Activated CD4-positive, CD25-positive, alpha-beta regulatory T cell treated with anti-CD3 and anti-CD28 coated beads, Interleukin-2, amount 50 U/mL, for 16 hours (primary cell): ENCODE results near the gene CLDN24.

Experiments
- DNase-seq: peaks from one replicate; pipeline ENCODE4 v3.0.0-alpha.2; 2020; ENCODE audit warnings: low read depth, low spot score

The CLDN24 gene

DNA sequence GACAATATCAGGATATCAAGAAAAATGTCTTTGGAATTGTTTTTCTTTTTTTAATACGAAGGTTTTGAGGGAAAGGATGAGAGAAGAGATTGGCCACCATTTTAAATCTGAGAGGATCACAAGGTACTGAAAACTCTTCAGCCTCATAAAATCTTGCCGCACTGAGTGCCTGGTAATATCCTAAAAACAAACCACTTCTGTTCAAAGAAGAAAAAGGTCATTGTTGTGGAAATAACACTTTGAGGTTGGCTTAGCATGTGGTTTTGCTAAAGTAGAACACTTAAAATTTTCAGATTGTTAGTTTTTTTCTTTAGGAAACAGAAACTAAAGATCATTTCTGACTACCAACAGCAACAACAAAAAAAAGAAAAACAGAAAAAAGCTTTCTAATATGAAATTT is 1.1 kb downstream of the CLDN24 start:
- DNase-seq, result no peak

DNA sequence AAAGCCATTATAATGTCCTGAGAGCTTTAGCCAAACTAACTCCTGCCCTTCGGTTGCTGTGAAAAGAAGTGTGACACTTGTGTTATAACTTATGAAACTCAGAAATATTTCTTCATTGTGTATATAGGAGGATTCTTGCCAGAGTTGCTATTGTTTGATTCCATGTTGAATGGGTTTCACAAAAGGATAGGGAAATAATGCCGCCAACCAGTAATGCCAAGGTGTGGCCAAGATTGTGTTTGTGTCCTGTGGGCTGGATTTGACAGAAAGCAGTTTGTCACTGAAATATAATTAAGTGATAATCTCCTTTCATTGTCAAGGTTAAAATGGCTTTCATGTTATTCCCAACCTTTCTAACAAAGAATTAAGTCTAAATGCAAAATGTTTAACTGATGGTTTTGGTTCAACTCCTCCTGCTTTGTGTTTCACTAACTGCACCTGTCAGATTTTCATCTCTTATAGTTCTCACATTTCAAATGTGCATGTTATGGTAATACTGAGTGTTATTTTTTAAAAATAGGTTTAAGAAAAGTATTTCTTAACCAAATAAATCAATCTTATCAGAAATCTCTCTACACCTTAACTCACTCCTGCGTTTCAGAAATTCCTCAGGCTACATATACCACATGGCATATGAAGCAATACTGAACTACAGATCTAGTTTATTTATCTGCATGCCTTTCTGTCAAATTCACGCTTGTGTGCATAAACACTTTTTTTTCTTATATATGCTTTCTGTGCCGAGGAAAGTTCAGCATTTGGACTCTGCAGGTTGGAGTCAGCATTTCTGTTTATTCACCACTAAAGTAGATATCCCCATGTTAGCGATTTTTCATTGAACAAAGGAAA is 1.8 kb downstream of the CLDN24 start, which contains the start of gene CLDN22:
CLDN22 (minus strand) TSS at position 66 of the 849 bp plus-strand sequence; CDS start at position 8, 58 bp downstream.
- no peak for DNase-seq

- DNase-seq, result no peak
Observed at GRCh38 chr4:183318656-183319055, 3.6 kb downstream of the CLDN24 start.

- DNase-seq, result no peak
Observed at GRCh38 chr4:183314806-183315205, 7.4 kb downstream of the CLDN24 start.

- no peak for DNase-seq
Observed at GRCh38 chr4:183314336-183314735, 7.9 kb downstream of the CLDN24 start.

- DNase-seq, result no peak
Observed at GRCh38 chr4:183312841-183313240, 9.4 kb downstream of the CLDN24 start.

DNA sequence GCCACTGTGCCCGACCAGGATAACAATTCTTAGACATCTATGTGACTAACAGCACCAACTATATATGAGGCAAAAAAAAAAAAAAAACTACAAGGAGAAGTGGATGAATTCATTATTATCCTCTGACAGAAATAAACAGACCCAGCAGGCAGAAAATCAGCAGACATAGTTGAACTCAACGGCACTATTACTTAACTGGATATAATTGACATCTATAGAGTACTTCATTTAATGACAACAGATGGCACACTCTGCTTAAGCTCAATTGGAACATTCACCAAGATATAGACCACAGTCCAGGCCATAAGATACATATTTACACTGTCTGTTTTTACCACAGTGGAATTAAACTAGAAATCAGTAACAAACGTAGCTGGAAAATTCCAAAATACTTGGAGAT is 15.4 kb downstream of the CLDN24 start:
- DNase-seq, result no peak

DNA sequence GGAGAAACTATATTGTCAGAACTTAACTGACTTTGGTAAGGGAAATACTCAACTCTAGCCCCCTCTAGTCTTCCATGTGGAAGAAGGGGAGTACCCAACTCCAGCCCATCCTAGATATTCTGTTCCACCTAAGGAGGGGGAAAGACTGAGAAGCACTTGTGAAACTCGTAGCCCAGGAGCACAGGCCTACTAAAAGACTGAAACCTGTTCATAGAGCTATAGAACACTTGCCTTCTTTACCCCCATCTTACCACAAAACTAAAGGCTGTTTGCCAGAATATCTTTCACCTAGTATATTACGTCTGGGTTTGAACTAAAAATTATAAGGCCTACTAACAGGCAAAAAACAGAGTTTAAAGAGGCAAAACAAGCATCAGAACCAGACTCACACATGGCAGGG is 17.7 kb downstream of the CLDN24 start:
- no peak for DNase-seq

- DNase-seq, result no peak
Observed at GRCh38 chr4:183304067-183304466, 18.2 kb downstream of the CLDN24 start.

DNA sequence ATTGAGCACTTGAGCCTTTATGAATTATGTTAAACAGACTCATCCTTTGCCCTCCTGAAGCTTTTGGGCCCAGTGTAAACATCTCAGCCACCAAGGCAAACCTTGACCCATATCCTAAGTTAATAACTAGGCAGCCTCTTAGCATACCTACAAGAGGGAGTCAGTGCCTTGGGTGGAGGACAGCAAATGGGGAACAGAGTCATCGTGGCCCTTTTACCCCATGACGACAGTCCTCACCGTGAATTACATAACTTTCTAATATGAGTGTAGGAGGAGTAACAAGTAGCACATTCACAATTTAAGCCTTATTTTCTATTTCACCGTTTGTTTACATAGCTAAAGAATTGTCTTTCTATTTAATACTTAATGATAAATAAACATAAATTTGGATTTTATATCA is 18.9 kb downstream of the CLDN24 start:
- DNase-seq, result no peak

DNA sequence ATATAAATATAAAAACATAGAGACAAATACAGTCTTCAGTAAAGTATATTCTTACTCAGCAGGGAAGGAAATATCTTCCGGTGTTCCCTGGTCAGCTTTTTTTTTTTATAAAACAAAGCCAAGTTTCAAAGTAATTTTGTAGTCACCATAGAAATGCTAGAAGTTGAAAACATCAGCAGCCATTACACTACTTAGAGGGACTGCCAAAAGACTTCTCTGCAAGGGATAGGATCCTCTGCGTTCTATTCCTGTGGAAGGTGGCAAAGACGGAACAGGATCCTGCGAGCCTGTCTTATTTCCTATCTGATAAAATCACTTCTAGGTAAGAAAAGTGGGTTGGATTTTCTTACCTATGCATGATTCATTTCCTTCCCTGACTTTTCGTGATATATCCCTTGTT is 21.6 kb downstream of the CLDN24 start:
- no peak for DNase-seq

GRCh38 chr4:183300070-183300469 is 22.2 kb downstream of the CLDN24 start:
- DNase-seq, result no peak

GRCh38 chr4:183299464-183299863 is 22.8 kb downstream of the CLDN24 start:
- DNase-seq, result no peak

GRCh38 chr4:183297675-183298074 is 24.6 kb downstream of the CLDN24 start:
- no peak for DNase-seq

- DNase-seq, result no peak
Observed at GRCh38 chr4:183295711-183296110, 26.5 kb downstream of the CLDN24 start.

GRCh38 chr4:183291070-183291469 is 31.2 kb downstream of the CLDN24 start:
- no peak for DNase-seq

- DNase-seq, result no peak
Observed at GRCh38 chr4:183289688-183290087, 32.5 kb downstream of the CLDN24 start.

- DNase-seq, result no peak
Observed at GRCh38 chr4:183288955-183289354, 33.3 kb downstream of the CLDN24 start.

DNA sequence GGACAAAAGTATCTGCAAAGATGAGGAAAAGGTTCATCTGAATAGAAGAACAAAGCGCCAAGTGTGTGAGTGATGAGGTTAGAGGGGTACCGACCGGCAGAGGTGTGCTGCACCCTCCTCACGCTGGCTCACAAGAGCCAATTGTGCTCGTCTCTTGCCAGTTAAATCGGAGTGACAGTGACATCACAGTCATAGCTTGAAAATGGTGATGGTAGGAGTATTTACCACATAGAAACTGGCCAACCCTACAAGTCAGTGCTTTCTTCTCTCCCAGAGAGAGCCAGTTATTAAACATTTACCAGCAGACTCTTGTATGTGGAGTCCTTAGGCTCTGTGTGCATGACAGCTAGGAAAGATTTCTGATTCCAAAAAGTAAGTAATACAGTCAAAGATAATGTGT is 34.5 kb downstream of the CLDN24 start:
- no peak for DNase-seq

- DNase-seq, result no peak
Observed at GRCh38 chr4:183287309-183287659, 34.9 kb downstream of the CLDN24 start.

- DNase-seq, result no peak
Observed at GRCh38 chr4:183286590-183287308, 35.5 kb downstream of the CLDN24 start.

DNA sequence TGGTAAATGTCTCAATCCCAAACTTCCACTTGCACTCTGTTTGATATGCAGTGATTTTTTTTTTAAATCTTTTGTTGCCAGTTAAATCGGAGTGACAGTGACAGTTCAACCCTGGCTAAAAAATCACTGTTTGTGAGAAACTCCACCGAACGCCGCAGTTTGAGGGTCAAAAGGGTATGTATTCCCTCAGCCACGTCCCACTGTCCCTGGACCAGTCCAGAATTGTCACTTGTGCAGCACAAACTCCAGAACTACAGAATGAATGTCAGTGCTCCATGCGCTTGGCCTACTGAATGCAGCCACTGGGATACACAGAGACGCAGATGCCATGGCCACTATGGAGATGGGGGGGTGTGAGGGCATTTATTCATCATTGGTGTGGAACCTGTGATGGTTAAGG is 36.3 kb downstream of the CLDN24 start:
- no peak for DNase-seq

DNA sequence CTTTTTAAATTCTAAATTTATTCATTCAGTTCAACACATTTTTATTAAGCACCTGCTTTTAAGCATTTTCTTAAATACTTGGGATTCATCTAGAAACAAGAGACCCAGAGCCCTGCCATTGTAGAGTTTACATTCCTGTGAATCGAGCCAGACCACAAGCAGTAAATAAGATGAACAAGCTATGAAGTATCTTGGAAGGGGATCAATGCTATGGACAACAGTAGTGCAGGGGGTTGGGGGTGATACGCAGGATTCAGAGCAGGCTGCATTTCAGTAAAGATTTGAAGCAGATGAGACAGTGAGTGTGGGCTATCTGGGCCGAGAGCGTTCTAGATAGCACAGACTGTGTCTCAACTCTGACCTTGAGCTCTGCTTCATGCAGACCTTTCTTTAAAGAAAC is 37.3 kb downstream of the CLDN24 start:
- no peak for DNase-seq
